A673 (cell line): Measurements from ENCODE around the gene FHIT.

Source experiments
- CTCF ChIP-seq: fragments of 300-800, 200-600 bp; sonication (generic); conservative IDR thresholded peaks from 2 replicates; pipeline ENCODE4 v1.5.1; 2017; ENCODE audit warnings: low read depth, mild to moderate bottlenecking, antibody characterized with exemption, low read length, moderate library complexity, mixed read lengths
- EZH2 ChIP-seq: fragments of 200-600 bp; sonication (generic); IDR thresholded peaks from 2 replicates; pipeline ENCODE4 v1.6.1; 2017; ENCODE audit warnings: borderline replicate concordance, low read depth, mild to moderate bottlenecking, mixed read lengths, antibody characterized with exemption, low read length; ENCODE audit not compliant: poor library complexity, severe bottlenecking

- no peak for TF ChIP-seq EZH2
- TF ChIP-seq CTCF = no peak
Measured at GRCh38 chr3:60835796-60836195, 415.5 kb downstream of the FHIT start.
